IMR-90 (cell line): ENCODE results near the gene TAGLN3. TPM values are rescaled to one million over a fixed set of nuclear protein-coding genes. Genes with fewer than 3 reads are reported as not detected.

Source experiments
- ATAC-seq: fragments of 200-7000 bp; cut with Tn5 transposase; 2 replicates; pipeline ENCODE4 v1.9.1; 2020; ENCODE audit warnings: low read depth, mild to moderate bottlenecking, moderate library complexity
- BruUV-seq: library from RNA; stranded (reverse); fragments of 400-500 nt; replicated peaks from 2 replicates; lab custom pipeline; 2021; lab: Mats Ljungman, UMichigan
- CTCF ChIA-PET: fragments of 300-600 bp; formaldehyde crosslinking; extraction: SDS; loops from one replicate; lab custom pipeline; 2021; ENCODE audit warnings: antibody characterized with exemption; lab: Yijun Ruan, JAX
- POLR2A ChIA-PET: fragments of 300-600 bp; sonication (Branson Sonifier 250); formaldehyde crosslinking; loops from one replicate; lab custom pipeline; 2022; ENCODE audit warnings: antibody characterized with exemption; ENCODE audit not compliant: unreplicated experiment; lab: Charles Lee
- DNase-seq: peaks from one replicate; pipeline ENCODE4 v3.0.0; 2013
- H2AFZ ChIP-seq: replicated peaks from 2 replicates; pipeline ENCODE3; 2013; ENCODE audit warnings: low read length, mild to moderate bottlenecking; ENCODE audit not compliant: poor library complexity
- H2AK5ac ChIP-seq: 2 replicates; pipeline ENCODE4 v1.6.1; 2013; ENCODE audit warnings: low read depth, low read length, inconsistent platforms
- H2AK9ac ChIP-seq: replicated peaks from 2 replicates; pipeline ENCODE3; 2013; ENCODE audit warnings: mild to moderate bottlenecking, low read depth, low read length, moderate library complexity; ENCODE audit not compliant: poor library complexity
- H2BK120ac ChIP-seq: 2 replicates; pipeline ENCODE4 v1.6.1; 2013; ENCODE audit warnings: low read depth, low read length, inconsistent platforms
- H2BK15ac ChIP-seq: 3 replicates; pipeline ENCODE4 v1.6.1; 2013; ENCODE audit warnings: low read depth, low read length, inconsistent platforms
- H2BK20ac ChIP-seq: 2 replicates; pipeline ENCODE4 v1.6.1; 2013; ENCODE audit warnings: low read depth, mild to moderate bottlenecking, inconsistent platforms, low read length, moderate library complexity
- H2BK5ac ChIP-seq: 2 replicates; pipeline ENCODE4 v1.6.1; 2013; ENCODE audit warnings: mild to moderate bottlenecking, low read depth, low read length, inconsistent platforms; ENCODE audit not compliant: poor library complexity, severe bottlenecking
- H3K14ac ChIP-seq: replicated peaks from 2 replicates; pipeline ENCODE4 v1.6.1; 2013; ENCODE audit warnings: low read depth, low read length, inconsistent platforms
- H3K18ac ChIP-seq: 2 replicates; pipeline ENCODE4 v1.6.1; 2013; ENCODE audit warnings: low read depth, low read length, control low read depth
- H3K23ac ChIP-seq: 2 replicates; pipeline ENCODE4 v1.6.1; 2013; ENCODE audit warnings: low read depth, low read length, inconsistent platforms
- H3K27ac ChIP-seq: 2 replicates; pipeline ENCODE4 v1.5.1; 2013; ENCODE audit warnings: mild to moderate bottlenecking, control low read depth, low read length; ENCODE audit not compliant: insufficient read depth
- H3K27me3 ChIP-seq: 2 replicates; pipeline ENCODE4 v1.6.1; 2013; ENCODE audit warnings: low read length; ENCODE audit not compliant: control insufficient read depth, insufficient read depth
- H3K36me3 ChIP-seq: 2 replicates; pipeline ENCODE4 v1.6.1; 2013; ENCODE audit warnings: low read length, mixed read lengths; ENCODE audit not compliant: control insufficient read depth, insufficient read depth
- H3K4ac ChIP-seq: 2 replicates; pipeline ENCODE4 v1.6.1; 2013; ENCODE audit warnings: low read depth, low read length, inconsistent platforms
- H3K4me1 ChIP-seq: 2 replicates; pipeline ENCODE4 v1.6.1; 2013; ENCODE audit warnings: low read length, mixed read lengths; ENCODE audit not compliant: control insufficient read depth, insufficient read depth
- H3K4me2 ChIP-seq: 2 replicates; pipeline ENCODE4 v1.6.1; 2013; ENCODE audit warnings: low read depth, mild to moderate bottlenecking, control low read depth, low read length, moderate library complexity
- H3K4me3 ChIP-seq: 2 replicates; pipeline ENCODE4 v1.5.1; 2013; ENCODE audit warnings: low read depth, mild to moderate bottlenecking, control low read depth, low read length, moderate library complexity; ENCODE audit not compliant: insufficient read depth
- H3K56ac ChIP-seq: 2 replicates; pipeline ENCODE4 v1.6.1; 2013; ENCODE audit warnings: low read length, inconsistent platforms; ENCODE audit not compliant: insufficient read depth; ENCODE audit errors: extremely low read depth
- H3K79me1 ChIP-seq, 2 experiments: 2 replicates each; pipeline ENCODE4 v1.6.1; 2013; ENCODE audit warnings: low read length in 2 of 2, inconsistent platforms in 1 of 2, low read depth in 1 of 2
- H3K9ac ChIP-seq: 2 replicates; pipeline ENCODE4 v1.6.1; 2013; ENCODE audit warnings: low read depth, low read length, control low read depth
- H3K9me1 ChIP-seq: 2 replicates; pipeline ENCODE4 v1.6.1; 2013; ENCODE audit warnings: low read length, inconsistent platforms; ENCODE audit not compliant: insufficient read depth
- H3K9me3 ChIP-seq: 2 replicates; pipeline ENCODE4 v1.6.1; 2013; ENCODE audit warnings: low read length; ENCODE audit not compliant: control insufficient read depth, insufficient read depth
- H4K20me1 ChIP-seq: 2 replicates; pipeline ENCODE4 v1.6.1; 2013; ENCODE audit warnings: low read length, inconsistent platforms; ENCODE audit not compliant: insufficient read depth
- H4K5ac ChIP-seq: 2 replicates; pipeline ENCODE4 v1.6.1; 2013; ENCODE audit warnings: mild to moderate bottlenecking, low read depth, low read length, control low read depth
- H4K8ac ChIP-seq, 2 experiments: 2 replicates each; pipeline ENCODE4 v1.6.1; 2013; ENCODE audit warnings: low read depth in 2 of 2, low read length in 2 of 2, control low read depth in 1 of 2, inconsistent platforms in 1 of 2
- H4K91ac ChIP-seq: 2 replicates; pipeline ENCODE4 v1.6.1; 2013; ENCODE audit warnings: low read depth, low read length, inconsistent platforms; ENCODE audit not compliant: insufficient read depth
- BHLHE40 ChIP-seq: fragments of 150-350 bp; IDR thresholded peaks from 2 replicates; pipeline ENCODE4 v1.6.1; 2016; ENCODE audit warnings: mild to moderate bottlenecking, low read depth, low read length
- CEBPB ChIP-seq: IDR thresholded peaks from 2 replicates; pipeline ENCODE4 v1.6.1; 2012; ENCODE audit warnings: low read depth, low read length, improper control_type of control experiment
- CHD1 ChIP-seq: IDR thresholded peaks from 2 replicates; pipeline ENCODE4 v1.6.1; 2012; ENCODE audit warnings: low read depth, low read length, improper control_type of control experiment
- CTCF ChIP-seq: conservative IDR thresholded peaks from 2 replicates; pipeline ENCODE4 v1.5.1; 2012; ENCODE audit warnings: mild to moderate bottlenecking, low read depth, low read length, improper control_type of control experiment
- FOS ChIP-seq: fragments of 150-350 bp; IDR thresholded peaks from 2 replicates; pipeline ENCODE4 v1.6.1; 2016; ENCODE audit warnings: low read depth, low read length
- MAFK ChIP-seq: IDR thresholded peaks from 2 replicates; pipeline ENCODE4 v1.6.1; 2012; ENCODE audit warnings: low read depth, low read length, improper control_type of control experiment
- MAZ ChIP-seq: IDR thresholded peaks from 2 replicates; pipeline ENCODE4 v1.6.1; 2012; ENCODE audit warnings: low read depth, mild to moderate bottlenecking, low read length, improper control_type of control experiment, moderate library complexity, borderline replicate concordance
- MXI1 ChIP-seq: IDR thresholded peaks from 2 replicates; pipeline ENCODE4 v1.6.1; 2012; ENCODE audit warnings: low read depth, mild to moderate bottlenecking, low read length, moderate library complexity, borderline replicate concordance
- NFE2L2 ChIP-seq: fragments of 150-350 bp; IDR thresholded peaks from 2 replicates; pipeline ENCODE4 v1.6.1; 2016; ENCODE audit warnings: low read depth, mild to moderate bottlenecking, low read length
- POLR2A ChIP-seq: IDR thresholded peaks from 2 replicates; pipeline ENCODE4 v1.6.1; 2012; ENCODE audit warnings: mild to moderate bottlenecking, low read depth, low read length
- RAD21 ChIP-seq: IDR thresholded peaks from 2 replicates; pipeline ENCODE4 v1.6.1; 2012; ENCODE audit warnings: low read length, improper control_type of control experiment
- RCOR1 ChIP-seq: IDR thresholded peaks from 2 replicates; pipeline ENCODE4 v1.6.1; 2012; ENCODE audit warnings: mild to moderate bottlenecking, low read length, improper control_type of control experiment; ENCODE audit not compliant: insufficient replicate concordance
- RFX5 ChIP-seq: IDR thresholded peaks from 2 replicates; pipeline ENCODE4 v1.8.0; 2012; ENCODE audit warnings: low read depth, mild to moderate bottlenecking, low read length, moderate library complexity
- SMC3 ChIP-seq: fragments of 150-350 bp; IDR thresholded peaks from 2 replicates; pipeline ENCODE4 v1.6.1; 2016; ENCODE audit warnings: low read depth, mild to moderate bottlenecking, antibody characterized with exemption, low read length, moderate library complexity
- dilution Hi-C: fragments of 300-500 bp; cut with HindIII; formaldehyde crosslinking; loops from one replicate; pipeline ENCODE4 v1.14.3; 2018; ENCODE audit warnings: low sequenced_read_pairs; ENCODE audit not compliant: unreplicated experiment
- in situ Hi-C: fragments of 300-500 bp; cut with MboI; formaldehyde crosslinking; loops from 3 replicates; pipeline ENCODE4 v1.14.3; 2019; ENCODE audit warnings: low sequenced_read_pairs, inconsistent platforms, mixed read lengths
- intact Hi-C: fragments of 100-400 bp; cut with micrococcal nuclease; formaldehyde crosslinking; loops from 2 replicates; pipeline ENCODE4 v1.10.0; 2022
- polyA plus RNA-seq, 3 experiments: library from polyadenylated mRNA; depleted of rRNA; stranded (reverse); fragments of >200 nt; gene quantifications; 2 replicates each; pipeline ENCODE4 v1.2.3, GENCODE V29; 2012; ENCODE audit warnings: low replicate concordance in 1 of 3
- total RNA-seq: library from RNA; depleted of rRNA; stranded (reverse); fragments of >200 nt; gene quantifications from 2 replicates; pipeline ENCODE4 v1.2.3, GENCODE V29; 2012
- TF ChIP-seq, protein P1 (sequence below): fragments of 150-350 bp; IDR thresholded peaks from 2 replicates; pipeline ENCODE4 v1.6.1; 2016; ENCODE audit warnings: low read depth, mild to moderate bottlenecking, low read length, moderate library complexity, borderline replicate concordance
- TF ChIP-seq, protein P2 (sequence below): fragments of 150-350 bp; IDR thresholded peaks from 2 replicates; pipeline ENCODE4 v1.6.1; 2017; ENCODE audit warnings: mild to moderate bottlenecking, antibody characterized with exemption, low read length, low read depth

Gene TAGLN3
- total and polyA plus RNA-seq, 2 of the 4 experiments (the other 2 are of a cell fraction) = 3.2 to 7.7 TPM

DNA sequence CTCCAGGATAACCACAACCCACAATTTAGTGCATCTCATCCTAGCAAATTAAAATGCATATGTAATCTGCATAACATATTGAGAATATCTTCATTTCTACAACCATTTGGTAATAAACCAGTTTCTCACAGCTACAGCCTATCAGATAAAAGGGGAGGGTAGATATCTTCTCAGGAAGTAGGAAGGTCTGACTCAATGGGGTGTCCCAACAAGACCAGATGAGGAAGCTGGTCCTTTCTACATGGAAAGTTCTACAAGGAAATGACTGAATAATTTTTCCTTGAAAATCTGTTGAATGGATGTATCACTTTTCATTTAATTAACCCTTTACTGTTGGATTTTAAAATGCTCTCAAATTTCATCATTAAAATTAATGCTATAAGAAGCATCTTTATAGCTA lies 18.4 kb downstream of the TAGLN3 start:
- H3K23ac ChIP-seq = no peak overlapping the region
- no peaks in the 10 kb centered on the region for H3K27me3 ChIP-seq
- no peak for TF ChIP-seq CEBPB
- no peak for TF ChIP-seq RAD21
- TF ChIP-seq BHLHE40 = no peak
- TF ChIP-seq MXI1 = no peak
- no peak for TF ChIP-seq FOS
- TF ChIP-seq, protein P1, sequence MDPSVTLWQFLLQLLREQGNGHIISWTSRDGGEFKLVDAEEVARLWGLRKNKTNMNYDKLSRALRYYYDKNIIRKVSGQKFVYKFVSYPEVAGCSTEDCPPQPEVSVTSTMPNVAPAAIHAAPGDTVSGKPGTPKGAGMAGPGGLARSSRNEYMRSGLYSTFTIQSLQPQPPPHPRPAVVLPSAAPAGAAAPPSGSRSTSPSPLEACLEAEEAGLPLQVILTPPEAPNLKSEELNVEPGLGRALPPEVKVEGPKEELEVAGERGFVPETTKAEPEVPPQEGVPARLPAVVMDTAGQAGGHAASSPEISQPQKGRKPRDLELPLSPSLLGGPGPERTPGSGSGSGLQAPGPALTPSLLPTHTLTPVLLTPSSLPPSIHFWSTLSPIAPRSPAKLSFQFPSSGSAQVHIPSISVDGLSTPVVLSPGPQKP = no peak
- TF ChIP-seq MAZ = no peak
- TF ChIP-seq MAFK = no peak
- TF ChIP-seq, protein P2, sequence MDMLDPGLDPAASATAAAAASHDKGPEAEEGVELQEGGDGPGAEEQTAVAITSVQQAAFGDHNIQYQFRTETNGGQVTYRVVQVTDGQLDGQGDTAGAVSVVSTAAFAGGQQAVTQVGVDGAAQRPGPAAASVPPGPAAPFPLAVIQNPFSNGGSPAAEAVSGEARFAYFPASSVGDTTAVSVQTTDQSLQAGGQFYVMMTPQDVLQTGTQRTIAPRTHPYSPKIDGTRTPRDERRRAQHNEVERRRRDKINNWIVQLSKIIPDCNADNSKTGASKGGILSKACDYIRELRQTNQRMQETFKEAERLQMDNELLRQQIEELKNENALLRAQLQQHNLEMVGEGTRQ = no peak
- TF ChIP-seq SMC3 = no peak
- no peak for TF ChIP-seq NFE2L2
- TF ChIP-seq CHD1 = no peak
- no peak for TF ChIP-seq CTCF
- no peak for TF ChIP-seq RFX5
- TF ChIP-seq POLR2A = no peak
- TF ChIP-seq RCOR1 = no peak
- H2BK120ac ChIP-seq = no peak overlapping the region
- peaks cover 2% of the 10 kb centered on the region; the same call in 1 of the 2 replicates for H3K4me1 ChIP-seq
- dilution Hi-C loops = no loop called here
- no peaks in the 10 kb centered on the region for H3K9me3 ChIP-seq
- ChIA-PET CTCF (interaction anchor here (0.8 to 1.1 kb wide), 2 partner anchors 9 to 16 kb away, joined by 3 to 4 read pairs; no protein-coding TSS in a partner anchor), POLR2A (interaction anchor here (0.6 kb wide), 1 partner anchor 90 kb away, joined by 3 read pairs; no protein-coding TSS in a partner anchor)
- H4K8ac ChIP-seq = no peak overlapping the region
- no peaks in the 10 kb centered on the region for H3K9me1 ChIP-seq
- H3K36me3 ChIP-seq = no peaks in the 10 kb centered on the region
- no peaks in the 10 kb centered on the region for H3K79me1 ChIP-seq
- no peak overlapping the region for H3K56ac ChIP-seq
- no peak overlapping the region for H2BK5ac ChIP-seq
- no peak overlapping the region for H3K9ac ChIP-seq
- in situ Hi-C loops = no loop called here
- intact Hi-C loops = no loop called here
- H2AK5ac ChIP-seq = no peak overlapping the region
- no peak overlapping the region for H3K4ac ChIP-seq
- no peak for DNase-seq
- no peak overlapping the region for H2AFZ ChIP-seq
- no peak overlapping the region for H2AK9ac ChIP-seq
- H3K14ac ChIP-seq = no peak overlapping the region
- no peak overlapping the region for H3K4me3 ChIP-seq
- no TSS peak for BruUV-seq
- H4K91ac ChIP-seq = no peak overlapping the region
- H4K5ac ChIP-seq = no peak overlapping the region
- no peak overlapping the region for H2BK20ac ChIP-seq
- no peak for ATAC-seq
- no peak overlapping the region for H3K27ac ChIP-seq
- no peak overlapping the region for H3K4me2 ChIP-seq
- H4K20me1 ChIP-seq = no peaks in the 10 kb centered on the region
- H3K18ac ChIP-seq = no peak overlapping the region
- no peak overlapping the region for H2BK15ac ChIP-seq
